H1 (cell line): Measurements from ENCODE around the gene DNAJB6. TPM values are rescaled to one million over a fixed set of nuclear protein-coding genes. Genes with fewer than 3 reads are reported as not detected.
"Not testable (repeated sequence)": the region's sequence is repeated elsewhere in the genome, so short reads cannot be mapped to it uniquely, and the experiment has no call there.

ENCODE experiments used
- CTCF ChIA-PET: fragments of 300-600 bp; sonication (Branson Sonifier 250); formaldehyde crosslinking; loops from one replicate; lab custom pipeline; 2021; ENCODE audit not compliant: partially characterized antibody; lab: Charles Lee
- POLR2A ChIA-PET: fragments of 300-600 bp; sonication (Branson Sonifier 250); formaldehyde crosslinking; loops from one replicate; lab custom pipeline; 2021; ENCODE audit warnings: inconsistent platforms; ENCODE audit not compliant: partially characterized antibody; lab: Charles Lee
- DNase-seq, 2 experiments: peaks; one replicate each; pipeline versions ENCODE4 v3.0.0 to v3.0.0-alpha.2; 2010 to 2022; ENCODE audit warnings: low spot score in 2 of 2, low read depth in 1 of 2, mixed read lengths in 1 of 2
- FAIRE-seq: peaks from 2 replicates; lab custom pipeline; 2011; peaks lifted over from hg19 to GRCh38; lab: Jason Lieb, UNC
- H2AFZ ChIP-seq: 2 replicates; pipeline ENCODE4 v1.8.1; 2012; ENCODE audit warnings: low read length, inconsistent platforms
- H2AK5ac ChIP-seq: 2 replicates; pipeline ENCODE4 v1.6.1; 2013; ENCODE audit warnings: low read depth, low read length
- H2BK120ac ChIP-seq: replicated peaks from 2 replicates; pipeline ENCODE3; 2013; ENCODE audit warnings: low read depth, low read length, inconsistent platforms
- H2BK12ac ChIP-seq: 2 replicates; pipeline ENCODE4 v1.6.1; 2013; ENCODE audit warnings: low read depth, low read length
- H2BK15ac ChIP-seq: 2 replicates; pipeline ENCODE4 v1.6.1; 2013; ENCODE audit warnings: low read length
- H2BK20ac ChIP-seq: 2 replicates; pipeline ENCODE4 v1.6.1; 2013; ENCODE audit warnings: low read length
- H2BK5ac ChIP-seq: 2 replicates; pipeline ENCODE4 v1.6.1; 2013; ENCODE audit warnings: low read depth, low read length
- H3K14ac ChIP-seq: 2 replicates; pipeline ENCODE4 v1.6.1; 2013; ENCODE audit warnings: inconsistent platforms; ENCODE audit not compliant: insufficient read length
- H3K18ac ChIP-seq: 2 replicates; pipeline ENCODE4 v1.6.1; 2013; ENCODE audit warnings: low read length; ENCODE audit errors: extremely low read depth
- H3K23ac ChIP-seq: 2 replicates; pipeline ENCODE4 v1.6.1; 2013; ENCODE audit warnings: inconsistent platforms; ENCODE audit not compliant: insufficient read length
- H3K23me2 ChIP-seq: 2 replicates; pipeline ENCODE4 v1.6.1; 2013; ENCODE audit warnings: low read depth, low read length
- H3K27ac ChIP-seq: 2 replicates; pipeline ENCODE4 v1.6.1; 2011; ENCODE audit warnings: low read depth, low read length, inconsistent platforms
- H3K27me3 ChIP-seq, 4 experiments: replicated peaks in 1 of 4; 1 replicate in 1 of 4; 2 replicates in 3 of 4; pipeline versions ENCODE4 v1.6.1 to v1.8.1; 2011 to 2013; ENCODE audit warnings: low read length in 3 of 4, mild to moderate bottlenecking in 3 of 4, inconsistent platforms in 2 of 4, mixed read lengths in 2 of 4, moderate library complexity in 1 of 4; ENCODE audit not compliant: control insufficient read depth in 3 of 4, insufficient read depth in 3 of 4; ENCODE audit errors: extremely low read depth in 1 of 4
- H3K36me3 ChIP-seq, 4 experiments: 2 replicates each; pipeline versions ENCODE4 v1.6.1 to v1.8.1; 2011 to 2013; ENCODE audit warnings: mild to moderate bottlenecking in 4 of 4, low read length in 3 of 4, moderate library complexity in 2 of 4, control low read depth in 1 of 4, inconsistent platforms in 1 of 4; ENCODE audit not compliant: insufficient read depth in 4 of 4, control insufficient read depth in 2 of 4
- H3K4ac ChIP-seq: replicated peaks from 2 replicates; pipeline ENCODE3; 2013; ENCODE audit warnings: low read length, low read depth, mixed read lengths, inconsistent platforms; ENCODE audit not compliant: insufficient read length
- H3K4me1 ChIP-seq, 4 experiments: replicated peaks in 1 of 4; 1 replicate in 1 of 4; 2 replicates in 3 of 4; pipeline versions ENCODE4 v1.6.1 to v1.8.1; 2011 to 2013; ENCODE audit warnings: low read length in 3 of 4, inconsistent platforms in 2 of 4, mixed read lengths in 1 of 4; ENCODE audit not compliant: insufficient read depth in 4 of 4, control insufficient read depth in 3 of 4
- H3K4me2 ChIP-seq, 2 experiments: 2 replicates each; pipeline versions ENCODE4 v1.6.1 to v1.8.1; 2011 to 2013; ENCODE audit warnings: low read depth in 2 of 2, low read length in 2 of 2, control low read depth in 1 of 2, inconsistent platforms in 1 of 2, mild to moderate bottlenecking in 1 of 2; ENCODE audit not compliant: insufficient read depth in 1 of 2
- H3K4me3 ChIP-seq, 4 experiments: fragments of 200-600, 300-600 bp in 1 of 4; sonication (generic), shearing (Covaris generic), sonication (Bioruptor Twin) in 1 of 4; 2 replicates each; pipeline versions ENCODE4 v1.5.1 to v1.8.1; 2011 to 2016; ENCODE audit warnings: low read length in 4 of 4, low read depth in 3 of 4, control low read depth in 2 of 4, inconsistent platforms in 2 of 4, mild to moderate bottlenecking in 2 of 4, mixed read lengths in 1 of 4, moderate library complexity in 1 of 4; ENCODE audit not compliant: insufficient read depth in 2 of 4; ENCODE audit errors: extremely low read depth in 1 of 4
- H3K56ac ChIP-seq: replicated peaks from 2 replicates; pipeline ENCODE3; 2013; ENCODE audit warnings: low read depth, mild to moderate bottlenecking, mixed read lengths, low read length, inconsistent platforms; ENCODE audit not compliant: insufficient read length
- H3K79me1 ChIP-seq: 2 replicates; pipeline ENCODE4 v1.6.1; 2013; ENCODE audit warnings: low read depth, low read length, control low read depth
- H3K79me2 ChIP-seq, 2 experiments: 2 replicates each; pipeline versions ENCODE4 v1.6.1 to v1.8.1; 2012 to 2013; ENCODE audit warnings: low read length in 2 of 2, mild to moderate bottlenecking in 2 of 2, inconsistent platforms in 1 of 2; ENCODE audit not compliant: insufficient read depth in 2 of 2, control insufficient read depth in 1 of 2
- H3K9ac ChIP-seq, 4 experiments: replicated peaks in 1 of 4; 1 replicate in 1 of 4; 2 replicates in 3 of 4; pipeline versions ENCODE4 v1.6.1 to v1.8.1; 2011 to 2013; ENCODE audit warnings: low read depth in 3 of 4, low read length in 3 of 4, control low read depth in 2 of 4, mild to moderate bottlenecking in 2 of 4, moderate library complexity in 2 of 4, inconsistent platforms in 1 of 4; ENCODE audit errors: extremely low read depth in 1 of 4
- H3K9me3 ChIP-seq, 2 experiments: 2 replicates each; pipeline versions ENCODE4 v1.6.1 to v1.8.1; 2012 to 2013; ENCODE audit warnings: mild to moderate bottlenecking in 2 of 2, moderate library complexity in 2 of 2, control low read depth in 1 of 2, inconsistent platforms in 1 of 2, low read depth in 1 of 2, low read length in 1 of 2, mixed read lengths in 1 of 2; ENCODE audit not compliant: insufficient read depth in 2 of 2
- H4K20me1 ChIP-seq, 2 experiments: replicated peaks in 1 of 2; 2 replicates each; pipeline versions ENCODE3 to v1.8.1; 2011 to 2013; ENCODE audit warnings: inconsistent platforms in 2 of 2, low read length in 2 of 2, mild to moderate bottlenecking in 1 of 2; ENCODE audit not compliant: insufficient read depth in 2 of 2, control insufficient read depth in 1 of 2
- H4K5ac ChIP-seq: 2 replicates; pipeline ENCODE4 v1.6.1; 2013; ENCODE audit warnings: low read length, low read depth, mixed read lengths, inconsistent platforms; ENCODE audit not compliant: insufficient read length
- H4K8ac ChIP-seq: 2 replicates; pipeline ENCODE4 v1.8.0; 2013; ENCODE audit warnings: mild to moderate bottlenecking, moderate library complexity, low read length, inconsistent platforms; ENCODE audit not compliant: insufficient read depth; ENCODE audit errors: extremely low read depth
- H4K91ac ChIP-seq: replicated peaks from 2 replicates; pipeline ENCODE3; 2013; ENCODE audit warnings: low read length, mixed read lengths, inconsistent platforms; ENCODE audit not compliant: insufficient read length
- WGBS, 2 experiments: shearing (Covaris generic) in 1 of 2; methylation state at CpG; one replicate each; pipeline versions ENCODE4 v1.1.6 to v1.1.7; 2013 to 2015; ENCODE audit warnings: low lambda C conversion rate in 2 of 2, mixed read lengths in 2 of 2, inconsistent platforms in 1 of 2, low coverage in 1 of 2, missing lambda C conversion rate in 1 of 2; ENCODE audit not compliant: insufficient replicate concordance in 2 of 2, insufficient coverage in 1 of 2, insufficient read length in 1 of 2; ENCODE audit errors: extremely low coverage in 1 of 2, missing lambda C conversion rate in 1 of 2; 5-methylcytosine and 5-hydroxymethylcytosine counted together
- polyA plus RNA-seq, 7 experiments: library from polyadenylated mRNA; depleted of rRNA in 3 of 7; stranded (reverse) in 5 of 7; unstranded in 2 of 7; fragments of >200 nt in 5 of 7; fragments of 200-250 nt in 2 of 7; gene quantifications; 1 replicate in 5 of 7; 2 replicates in 1 of 7; 4 replicates in 1 of 7; pipeline versions ENCODE4 v1.2.1 to v1.2.3, GENCODE V29; 2011 to 2013; ENCODE audit warnings: missing spikeins in 2 of 7, mixed read lengths in 2 of 7
- total RNA-seq: library from RNA; stranded (reverse); fragmentation: NEBNext Ultra II Directional; extraction: Animal tissue kit (Norgen Biotek cat#: 25700); gene quantifications from 2 replicates; pipeline ENCODE4 v1.2.1, GENCODE V29; 2021

Gene DNAJB6
- total and polyA plus RNA-seq, 2 of the 8 experiments (the other 6 are each of a cell fraction or from before 2014, with no cell fraction given) = 166 to 295 TPM

- H3K27ac ChIP-seq, DNase-seq, H4K5ac ChIP-seq, H3K27me3 ChIP-seq, H2BK12ac ChIP-seq, H2AK5ac ChIP-seq, H4K20me1 ChIP-seq, H3K9ac ChIP-seq, FAIRE-seq, H2BK20ac ChIP-seq, H3K23ac ChIP-seq, H3K14ac ChIP-seq, H3K18ac ChIP-seq, H2BK120ac ChIP-seq, H2BK5ac ChIP-seq, H3K9me3 ChIP-seq, H3K36me3 ChIP-seq, H3K4ac ChIP-seq, H3K23me2 ChIP-seq, H3K56ac ChIP-seq, H3K4me1 ChIP-seq, H4K91ac ChIP-seq, H4K8ac ChIP-seq, H2AFZ ChIP-seq, H3K79me1 ChIP-seq, H3K4me3 ChIP-seq, H2BK15ac ChIP-seq, H3K79me2 ChIP-seq, H3K4me2 ChIP-seq: not testable (repeated sequence)
- WGBS, 2 experiments = 85% methylated on average over 10 of the region's 10 CpGs; no CpG with 5 or more reads in 1 of the 2 experiments
- POLR2A ChIA-PET = interaction anchor here (1.1 to 4.9 kb wide), 3 partner anchors 7 to 18 kb away, joined by 3 to 34 read pairs (median 3); partner anchors contain the start of gene DNAJB6
- CTCF ChIA-PET = interaction anchor here (0.9 to 1.9 kb wide), 4 partner anchors 8 to 51 kb away, joined by 3 to 6 read pairs (median 4); no protein-coding TSS in a partner anchor
These were observed 6.2 kb upstream of the DNAJB6 start for GRCh38 chr7:157330567-157330966.

GRCh38 chr7:157331049-157331448, 5.8 kb upstream of the DNAJB6 start:
- H3K23ac ChIP-seq, H3K79me1 ChIP-seq, H2BK5ac ChIP-seq, H3K4me1 ChIP-seq, H3K14ac ChIP-seq, H3K27ac ChIP-seq, DNase-seq, H2BK120ac ChIP-seq, FAIRE-seq, H2BK15ac ChIP-seq, H3K23me2 ChIP-seq, H2AFZ ChIP-seq, H3K36me3 ChIP-seq, H3K9me3 ChIP-seq, H4K8ac ChIP-seq, H2BK20ac ChIP-seq, H3K4ac ChIP-seq, H3K4me2 ChIP-seq, H3K27me3 ChIP-seq, H3K9ac ChIP-seq, H2AK5ac ChIP-seq, H4K20me1 ChIP-seq, H3K18ac ChIP-seq, H2BK12ac ChIP-seq, H3K4me3 ChIP-seq, H4K5ac ChIP-seq, H3K56ac ChIP-seq, H4K91ac ChIP-seq, H3K79me2 ChIP-seq: not testable (repeated sequence)
- POLR2A ChIA-PET = interaction anchor here (1.1 to 1.2 kb wide), 2 partner anchors 13 to 19 kb away, joined by 3 read pairs; no protein-coding TSS in a partner anchor
- CTCF ChIA-PET = interaction anchor here (0.9 to 1.9 kb wide), 3 partner anchors 8 to 13 kb away, joined by 3 to 6 read pairs (median 4); no protein-coding TSS in a partner anchor
- 79% methylated on average over 7 of the region's 7 CpGs; no CpG with 5 or more reads in 1 of the 2 experiments for WGBS, 2 experiments
